A172 (cell line): ENCODE results near the gene TPCN2. TPM values are rescaled to one million over a fixed set of nuclear protein-coding genes. Genes with fewer than 3 reads are reported as not detected.

ENCODE experiments used
- DNase-seq: peaks from one replicate; pipeline ENCODE4 v3.0.0-alpha.2; 2015; ENCODE audit warnings: low spot score
- total RNA-seq: library from RNA; depleted of rRNA; stranded (reverse); fragments of >200 nt; shearing (Covaris generic); gene quantifications from 2 replicates; pipeline ENCODE4 v1.2.3, GENCODE V29; 2014

Gene TPCN2
- total RNA-seq, 1 experiment from 2014 or later, result 11.9 TPM

DNA sequence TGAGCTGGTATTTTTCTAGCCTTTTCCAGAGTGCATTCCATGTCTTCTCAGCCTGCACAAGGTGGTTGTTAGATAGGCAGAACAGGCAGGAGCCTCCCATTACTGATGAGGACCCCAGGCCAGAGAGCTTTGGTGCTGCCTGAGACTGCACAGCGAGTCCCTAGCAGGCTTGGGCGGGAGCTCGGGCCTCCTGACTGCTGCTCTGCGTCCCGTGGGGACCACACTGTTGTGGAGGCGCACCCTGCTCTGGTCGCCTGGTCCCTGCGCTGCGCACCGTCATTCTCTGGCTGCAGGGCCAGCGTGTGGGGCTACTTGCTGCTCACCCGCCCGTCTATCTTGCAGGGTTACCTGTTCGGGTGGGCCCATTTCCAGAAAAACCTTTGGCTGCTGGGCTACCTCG, 8.5 kb downstream of the TPCN2 start:
- DNase-seq, result no peak

DNA sequence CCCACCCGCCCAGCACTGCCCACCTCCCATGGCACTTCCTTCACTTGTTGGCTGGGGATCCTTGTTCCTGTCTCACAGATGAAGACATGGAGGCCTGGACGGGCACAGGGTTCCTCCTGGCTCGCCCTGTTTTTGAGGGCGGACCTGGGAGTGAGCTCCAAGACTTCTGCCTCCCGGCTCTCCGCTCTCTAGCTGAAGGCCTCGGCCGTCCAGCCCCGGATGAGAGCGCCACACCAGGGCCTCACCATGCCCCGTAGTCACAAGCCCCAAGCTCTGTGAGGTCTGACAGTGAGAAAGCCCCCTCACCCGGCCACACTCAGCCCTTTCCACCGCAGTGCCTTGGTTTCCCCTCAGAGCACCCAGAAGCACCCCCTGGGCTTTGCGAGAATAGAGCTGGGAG, 9.1 kb downstream of the TPCN2 start:
- DNase-seq, result no peak

DNA sequence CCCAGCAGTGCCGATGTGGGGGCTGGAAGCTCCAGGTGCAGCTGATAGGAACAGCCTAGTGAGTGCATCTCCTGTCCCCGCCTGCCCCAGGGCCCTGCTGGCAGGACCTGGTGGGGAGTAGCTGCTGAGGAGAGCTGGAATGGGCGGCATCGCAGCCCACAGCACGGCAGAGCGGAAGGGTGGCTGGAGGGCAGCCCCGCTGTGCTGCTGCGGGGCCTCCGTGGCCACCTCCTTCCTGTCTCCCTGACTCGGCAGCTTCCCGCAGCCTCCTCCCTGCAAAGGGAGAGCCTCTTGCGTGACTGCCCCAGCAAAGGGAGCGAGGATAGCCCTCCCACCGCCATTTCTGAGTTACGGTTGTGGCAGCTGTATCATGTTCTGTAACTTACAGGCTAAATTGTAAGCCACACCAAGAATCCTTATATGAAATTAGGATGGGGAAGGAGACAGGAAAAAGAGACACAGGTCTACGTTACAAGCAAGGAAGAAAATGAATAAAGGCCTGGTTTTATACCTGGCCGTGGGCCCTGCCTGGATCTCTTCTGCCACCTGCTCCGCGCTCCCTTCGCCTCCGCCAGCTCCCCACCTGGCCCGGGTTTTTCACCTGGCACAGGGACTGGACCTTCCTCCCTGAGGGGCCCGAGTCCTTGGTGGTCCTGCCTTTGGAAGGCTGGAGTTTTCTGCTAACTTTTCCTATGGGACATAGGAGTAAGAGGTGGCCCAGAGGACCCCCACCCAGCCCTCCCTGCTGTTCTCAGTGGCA, 10.0 kb downstream of the TPCN2 start:
- no peak for DNase-seq

DNA sequence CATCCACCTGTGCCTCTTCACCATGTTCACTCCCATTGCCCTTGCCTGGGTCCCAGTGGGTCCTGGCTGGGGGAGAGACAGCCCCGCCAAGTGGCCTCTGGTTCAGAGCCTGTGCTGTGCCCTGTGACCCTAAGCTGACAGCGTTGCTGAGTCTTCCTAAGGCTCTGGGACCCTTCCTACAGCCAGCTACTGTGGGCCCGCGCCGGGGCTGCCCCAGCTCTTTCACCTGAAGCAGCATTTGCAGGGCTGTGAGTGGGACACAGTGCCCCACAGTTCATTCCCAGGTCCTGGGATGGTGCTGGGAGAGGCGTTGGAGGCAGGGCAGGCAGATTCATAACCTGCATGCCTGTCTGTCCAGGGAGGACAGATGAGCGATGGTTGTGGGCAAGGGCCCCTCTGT, 10.7 kb downstream of the TPCN2 start:
- no peak for DNase-seq

DNA sequence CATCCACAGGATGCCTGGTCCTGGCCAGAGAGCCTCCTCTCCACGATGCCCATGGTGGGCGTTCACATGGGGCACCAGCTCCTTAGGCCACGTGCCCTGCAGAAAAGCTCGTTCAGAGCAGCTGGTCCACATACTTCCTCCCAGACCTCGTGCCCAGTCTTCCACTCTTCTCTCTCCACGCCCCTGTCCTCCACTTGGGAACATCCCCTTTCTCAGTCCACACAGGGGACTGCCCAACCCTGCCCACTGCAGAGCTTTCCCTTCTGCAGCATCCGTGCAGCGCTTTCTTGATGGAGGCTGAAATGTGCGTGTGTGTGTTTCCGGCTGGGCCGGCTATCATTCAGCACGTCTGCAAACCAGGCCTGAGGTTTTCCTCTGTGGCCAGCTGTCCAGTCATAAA, 11.3 kb downstream of the TPCN2 start:
- DNase-seq, result no peak

DNA sequence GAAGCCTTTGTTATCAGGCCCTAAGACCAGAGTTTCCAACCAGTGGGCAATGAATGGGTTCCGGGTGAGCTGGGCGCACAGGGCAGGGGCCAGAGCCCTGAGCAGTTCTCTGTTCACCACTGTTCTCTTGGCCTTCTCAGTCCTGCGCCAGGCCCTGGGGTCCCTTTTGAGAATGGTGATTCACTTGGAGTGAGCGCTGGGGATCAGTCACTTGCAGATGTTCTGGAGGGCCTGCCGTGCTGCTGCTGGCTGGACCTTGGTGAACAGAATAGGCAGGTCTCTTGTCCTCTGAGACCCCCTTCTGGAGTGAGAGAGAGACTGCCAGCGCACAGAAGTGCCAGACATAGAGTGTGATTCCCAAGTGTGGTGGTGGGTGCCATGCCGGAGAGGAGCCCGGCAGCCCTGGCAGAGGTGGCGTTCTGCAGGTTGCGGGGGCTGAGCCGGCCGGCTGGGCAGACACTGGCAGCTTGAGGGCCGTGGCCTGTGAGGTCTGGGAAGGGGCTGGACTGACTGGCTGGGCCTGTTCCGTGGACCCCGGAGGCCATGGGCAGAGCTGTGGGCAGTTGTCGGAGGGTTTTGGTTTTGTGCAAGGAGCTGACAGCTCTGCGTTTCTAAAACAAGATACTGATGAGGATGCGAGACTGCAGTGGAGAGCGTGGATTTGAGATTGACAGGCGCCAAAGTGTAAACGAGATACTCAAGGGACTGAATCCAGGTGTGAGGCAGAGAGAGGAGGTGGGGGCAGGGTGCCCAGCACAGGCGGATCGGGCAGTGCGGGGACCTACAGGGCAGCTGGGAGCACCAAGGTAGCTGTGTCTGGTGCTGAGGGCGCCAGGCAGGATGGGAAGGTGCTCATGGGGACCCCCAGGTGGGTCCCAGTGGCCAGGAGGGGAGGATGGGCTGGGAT, 12.3 kb downstream of the TPCN2 start:
- no peak for DNase-seq

DNA sequence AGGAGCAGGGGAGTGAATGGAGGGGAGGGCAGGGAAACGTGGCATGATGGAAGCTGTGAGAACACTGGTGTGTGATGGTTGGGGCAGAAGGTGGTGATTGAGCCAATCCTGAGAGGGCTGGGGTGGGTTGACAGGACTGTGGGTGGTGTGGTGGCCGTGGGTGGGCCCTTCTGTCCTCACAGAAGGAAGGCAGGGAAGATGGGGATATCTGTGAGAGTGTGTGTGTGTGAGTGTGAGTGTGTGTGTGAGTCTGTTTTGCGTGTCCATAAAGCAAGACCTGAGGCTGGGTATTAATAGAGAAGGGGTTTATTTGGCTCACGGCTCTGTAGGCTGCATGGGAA, 13.0 kb downstream of the TPCN2 start:
- DNase-seq, result no peak

DNA sequence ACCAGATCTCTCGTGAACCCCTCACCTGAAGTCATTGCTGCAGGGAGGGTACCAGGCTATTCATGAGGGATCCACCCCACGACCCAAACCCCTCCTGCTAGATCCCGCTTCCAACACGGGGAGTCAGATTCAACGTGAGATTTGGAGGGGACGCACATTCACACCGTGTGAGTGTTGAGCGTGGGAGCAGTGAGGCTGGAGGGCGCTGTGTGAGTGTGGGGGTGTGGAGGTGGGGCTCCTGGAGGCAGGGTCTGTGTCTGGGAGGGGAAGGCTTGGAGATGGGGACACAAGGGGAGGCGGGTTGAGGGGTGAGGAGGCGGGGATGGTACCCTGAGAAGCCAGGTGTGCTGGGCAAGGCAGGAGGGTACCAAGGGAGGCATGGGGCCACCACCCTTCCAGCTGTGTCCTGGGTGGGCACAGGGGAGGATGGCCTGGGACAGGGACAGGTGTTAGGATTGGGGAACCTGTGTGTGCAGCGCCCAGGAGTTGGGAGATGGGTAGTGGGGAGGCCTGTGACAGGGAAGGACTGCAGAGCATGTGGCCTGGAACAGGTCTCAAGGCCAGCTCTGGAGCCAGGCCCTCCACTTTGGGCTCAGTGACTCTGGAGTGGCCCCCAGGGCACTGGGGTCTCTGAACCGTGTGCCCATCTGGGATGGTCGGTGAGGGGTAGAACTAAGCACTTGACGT, 13.6 kb downstream of the TPCN2 start:
- no peak for DNase-seq

DNA sequence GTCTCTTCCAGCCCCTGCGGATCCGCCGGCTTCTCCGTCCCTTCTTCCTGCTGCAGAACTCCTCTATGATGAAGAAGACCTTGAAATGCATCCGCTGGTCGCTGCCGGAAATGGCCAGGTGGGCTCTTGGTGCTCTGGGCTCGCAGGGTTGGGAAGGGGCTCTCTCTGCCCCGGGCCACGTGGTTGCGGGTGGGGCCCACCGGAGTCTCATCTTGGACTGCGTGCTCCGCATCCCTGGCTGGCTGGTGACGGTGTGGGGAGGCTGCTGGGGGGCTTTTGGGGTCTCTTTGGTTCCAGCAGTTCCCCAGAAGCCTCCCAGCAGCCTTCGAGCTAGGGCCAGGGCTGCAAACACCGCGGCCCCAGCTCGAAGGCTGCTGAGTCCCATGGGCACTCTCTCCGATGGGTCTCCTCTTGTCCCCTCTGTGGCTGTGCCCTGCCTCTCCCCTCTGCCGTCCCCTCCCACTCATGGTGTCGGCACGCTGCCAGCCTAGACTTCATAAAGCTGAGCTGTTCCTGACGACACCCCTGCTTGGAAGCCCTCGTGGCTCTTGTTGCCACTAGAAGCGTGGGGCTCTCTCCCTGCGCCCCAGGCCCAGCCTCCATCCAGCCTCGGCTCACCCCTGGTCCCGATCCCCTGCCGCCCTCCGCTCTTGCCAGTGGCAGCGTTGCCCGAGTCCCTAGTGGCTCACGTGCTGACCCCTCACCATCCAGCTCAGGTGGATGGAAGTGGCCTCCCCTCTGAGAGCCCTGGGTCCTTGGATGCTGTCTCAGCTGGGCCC, 14.3 kb downstream of the TPCN2 start:
- DNase-seq, result no peak

DNA sequence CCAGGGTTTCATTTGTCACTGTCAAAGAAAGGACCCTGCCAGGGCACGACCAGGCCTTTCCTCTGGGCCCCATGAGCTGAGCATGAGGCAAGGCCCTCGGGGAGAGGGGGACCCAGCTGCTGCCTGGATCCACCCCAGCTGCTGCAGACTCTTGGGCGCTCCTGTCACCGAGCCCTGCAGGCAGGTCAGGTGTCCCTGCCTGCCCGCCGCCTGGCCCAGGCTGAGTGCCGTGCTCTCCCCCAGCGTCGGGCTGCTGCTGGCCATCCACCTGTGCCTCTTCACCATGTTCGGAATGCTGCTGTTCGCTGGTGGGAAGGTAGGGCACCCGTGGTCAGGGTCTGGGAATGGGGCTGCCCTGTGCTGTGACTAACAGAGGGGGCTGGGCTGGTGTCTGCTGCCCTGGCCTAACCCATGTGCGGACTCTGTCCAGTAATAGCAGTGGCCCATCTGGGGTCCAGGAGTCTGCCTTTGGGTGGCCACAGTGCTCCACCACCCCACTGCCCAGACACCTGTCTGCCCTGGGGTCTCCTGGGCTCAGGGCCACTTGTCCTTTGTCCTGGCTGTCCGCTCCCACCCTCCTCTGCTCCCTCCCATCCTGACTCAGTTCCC, 15.0 kb downstream of the TPCN2 start:
- DNase-seq, result no peak

DNA sequence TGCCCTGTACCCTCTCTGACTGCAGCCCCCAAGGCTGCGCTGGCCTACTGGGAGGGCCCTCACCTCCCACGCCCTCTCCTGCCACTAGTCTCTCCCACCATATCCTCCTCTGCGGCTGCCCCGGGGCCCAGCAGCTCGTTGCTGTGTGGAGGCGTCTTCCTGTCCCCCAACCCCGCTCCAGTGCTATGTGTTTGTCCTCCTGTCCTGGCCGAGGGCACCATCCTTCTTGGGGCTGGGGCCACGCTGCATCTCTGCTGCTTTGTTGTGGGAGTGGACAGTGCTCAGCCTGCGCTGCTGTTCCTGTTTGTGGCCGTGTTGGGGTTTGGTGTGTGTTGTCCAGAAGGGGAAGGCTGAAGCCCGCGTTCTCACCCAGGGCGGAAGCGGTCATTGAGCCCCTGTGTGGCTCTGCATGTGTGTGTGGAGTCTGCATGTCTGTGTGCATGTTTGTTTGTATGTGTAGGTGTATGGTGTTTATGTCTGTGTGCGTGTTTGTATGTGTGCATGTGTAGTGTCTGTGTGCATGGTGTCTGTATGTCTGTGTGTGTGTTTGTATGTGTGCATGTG, 15.7 kb downstream of the TPCN2 start:
- DNase-seq, result no peak

DNA sequence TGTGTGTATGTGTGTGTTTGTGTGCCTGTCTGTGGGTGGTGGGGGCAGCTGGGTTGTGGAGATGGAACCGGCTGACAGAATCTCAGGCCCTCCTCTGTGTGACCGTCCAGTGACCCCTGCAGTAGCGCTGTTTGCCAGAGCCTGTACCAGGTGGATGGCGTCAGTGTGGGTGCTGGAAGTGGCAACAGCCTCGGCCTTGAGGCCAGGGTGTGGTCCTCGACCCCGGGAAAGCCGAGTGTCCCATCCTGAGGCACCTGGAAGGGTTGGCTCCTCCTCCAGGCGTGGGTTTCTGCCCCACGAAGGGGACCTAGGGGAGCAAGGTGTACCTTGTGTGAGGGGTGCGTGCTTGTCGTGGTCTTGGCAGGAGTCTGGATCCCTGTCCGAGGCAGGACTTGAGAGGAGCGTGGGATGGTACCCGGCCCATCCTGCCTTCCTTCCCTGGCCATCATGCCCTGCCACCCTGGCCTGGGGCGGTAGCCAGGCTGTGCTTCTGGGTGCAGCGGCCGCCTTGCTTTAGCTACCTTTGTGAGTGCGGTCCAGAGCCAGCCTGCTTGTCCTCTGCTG, 16.5 kb downstream of the TPCN2 start:
- no peak for DNase-seq

DNA sequence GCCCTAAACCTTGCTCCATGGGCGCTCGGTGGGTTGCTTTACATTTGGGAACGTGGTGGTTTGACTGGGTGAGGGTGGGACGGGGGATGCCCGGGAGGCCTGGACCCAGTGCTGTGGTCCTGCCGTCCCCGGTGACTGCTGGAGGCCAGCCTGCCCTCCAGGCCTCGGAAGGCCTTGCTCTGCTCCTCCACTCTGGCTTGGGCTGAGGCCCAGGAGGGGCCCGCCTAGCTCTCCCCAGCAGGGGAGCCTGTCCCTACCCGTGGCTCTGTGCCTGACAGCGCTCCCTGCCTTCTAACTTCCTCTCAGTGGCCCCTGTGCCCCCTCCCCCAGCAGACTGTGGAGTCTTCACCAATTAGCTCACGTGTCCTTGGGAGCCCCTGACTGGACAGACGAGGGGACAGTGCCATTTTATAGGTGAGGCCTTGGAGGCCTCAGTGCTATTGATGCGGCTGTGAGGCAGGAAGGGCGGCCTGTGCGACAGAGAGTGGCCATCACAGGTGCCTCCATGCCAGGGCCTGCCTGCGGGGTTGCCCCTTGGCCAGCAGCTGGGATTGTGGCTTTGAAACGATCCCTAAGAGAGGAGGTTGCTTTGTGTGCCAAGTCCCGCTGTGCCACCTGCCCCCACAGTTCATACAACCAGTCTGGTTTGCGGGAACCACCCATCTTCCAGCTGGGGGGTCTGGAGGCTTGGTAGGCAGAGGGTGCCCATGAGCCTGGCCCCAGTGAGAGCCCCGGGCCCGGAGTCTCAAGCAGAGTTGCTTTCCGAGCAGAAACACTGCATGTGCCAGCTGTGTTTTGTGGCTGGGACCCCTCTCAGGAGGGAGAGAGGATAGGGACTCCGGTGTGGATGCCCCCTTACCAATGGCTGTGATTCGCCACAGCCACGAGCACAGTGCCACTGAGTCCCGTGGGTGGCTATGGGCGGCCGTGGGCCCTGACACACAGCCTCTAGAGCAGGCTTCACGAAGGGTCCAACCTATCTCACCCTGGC, 17.7 kb downstream of the TPCN2 start:
- no peak for DNase-seq

DNA sequence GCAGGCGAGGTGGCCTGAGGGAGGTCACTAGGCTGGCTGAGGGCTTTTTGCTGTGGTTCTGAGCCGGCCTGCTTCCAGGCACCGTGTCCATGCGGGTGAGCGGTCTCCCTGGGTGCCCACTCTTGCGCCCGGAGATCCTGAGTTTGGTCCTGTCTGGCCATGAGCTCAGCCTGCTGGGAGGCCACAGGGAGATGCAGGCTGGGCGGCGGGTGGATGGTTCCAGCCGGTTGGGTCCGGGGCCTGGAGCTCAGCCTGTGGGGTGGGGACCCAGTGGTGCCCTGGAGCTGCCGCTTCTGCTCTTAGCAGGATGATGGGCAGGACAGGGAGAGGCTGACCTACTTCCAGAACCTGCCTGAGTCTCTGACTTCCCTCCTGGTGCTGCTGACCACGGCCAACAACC, 18.5 kb downstream of the TPCN2 start:
- no peak for DNase-seq

DNA sequence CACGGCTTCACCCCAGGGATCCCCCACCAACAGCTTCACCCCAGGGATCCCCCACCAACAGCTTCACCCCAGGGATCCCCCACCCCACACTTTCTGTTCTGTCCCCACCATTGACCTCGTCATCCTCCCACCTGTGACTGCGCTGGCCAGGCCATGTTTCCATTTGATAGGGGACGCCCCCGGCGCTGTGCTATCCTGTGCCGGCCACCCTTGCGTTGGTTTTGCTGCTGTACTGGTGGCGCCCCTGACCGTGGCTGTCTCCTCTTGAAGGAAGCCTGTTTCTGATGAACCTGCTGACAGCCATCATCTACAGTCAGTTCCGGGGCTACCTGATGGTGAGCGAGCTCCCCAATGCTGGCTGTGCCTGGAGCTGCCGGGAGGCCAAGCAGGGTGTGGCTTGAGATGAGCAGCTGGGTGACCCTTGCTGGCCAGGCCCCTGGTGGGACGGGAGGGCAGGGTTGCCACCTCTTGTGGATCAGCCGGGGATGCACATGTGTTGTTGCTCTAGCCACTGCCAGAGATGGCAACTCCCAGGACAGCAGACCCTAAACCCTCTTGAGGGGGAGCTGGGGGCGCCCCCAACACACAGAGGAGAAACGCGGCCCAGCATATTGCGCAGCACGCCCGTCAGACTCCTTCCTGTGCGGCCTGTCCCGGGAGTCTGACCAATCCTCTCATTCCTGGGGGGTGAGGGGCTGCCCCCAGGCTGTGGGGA, 22.5 kb downstream of the TPCN2 start:
- no peak for DNase-seq

DNA sequence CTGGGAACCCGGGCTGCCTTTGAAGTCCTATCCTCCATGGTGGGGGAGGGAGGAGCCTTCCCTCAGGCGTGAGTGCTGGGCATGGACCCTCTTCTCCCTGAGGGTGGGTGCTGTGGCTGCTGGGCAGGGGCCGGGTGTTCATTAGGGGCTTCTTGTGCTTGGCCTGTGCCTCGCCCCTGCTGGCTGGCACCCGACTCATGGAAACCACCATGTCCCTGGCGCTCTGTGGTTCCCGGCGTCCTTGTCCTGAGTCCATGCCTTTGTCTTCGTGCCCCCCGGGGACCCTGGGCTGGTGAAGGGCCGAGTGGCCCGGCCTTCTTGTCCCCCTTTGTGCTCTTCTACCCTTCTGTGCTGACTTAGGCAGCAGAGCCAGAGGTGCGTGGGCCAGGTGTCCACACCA, 23.2 kb downstream of the TPCN2 start:
- DNase-seq, result no peak

DNA sequence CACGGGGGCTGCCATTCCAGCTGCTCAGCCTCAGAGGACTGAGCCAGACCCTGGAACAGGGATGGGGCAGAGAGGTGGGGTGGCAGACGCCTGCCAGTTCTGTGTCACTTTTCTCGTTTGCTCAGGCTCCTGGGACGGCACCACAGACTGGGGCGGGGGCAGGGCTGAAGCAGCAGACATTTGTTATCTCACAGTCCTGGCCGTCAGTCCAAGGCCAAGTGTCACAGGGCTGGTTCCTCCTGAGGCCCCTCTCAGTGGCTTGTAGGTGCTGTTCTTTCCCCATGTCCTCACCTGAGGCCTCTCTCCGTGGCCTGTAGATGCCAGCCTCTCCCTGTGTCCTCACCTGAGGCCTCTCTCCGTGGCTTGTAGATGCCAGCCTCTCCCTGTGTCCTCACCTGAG, 24.7 kb downstream of the TPCN2 start:
- DNase-seq, result no peak

DNA sequence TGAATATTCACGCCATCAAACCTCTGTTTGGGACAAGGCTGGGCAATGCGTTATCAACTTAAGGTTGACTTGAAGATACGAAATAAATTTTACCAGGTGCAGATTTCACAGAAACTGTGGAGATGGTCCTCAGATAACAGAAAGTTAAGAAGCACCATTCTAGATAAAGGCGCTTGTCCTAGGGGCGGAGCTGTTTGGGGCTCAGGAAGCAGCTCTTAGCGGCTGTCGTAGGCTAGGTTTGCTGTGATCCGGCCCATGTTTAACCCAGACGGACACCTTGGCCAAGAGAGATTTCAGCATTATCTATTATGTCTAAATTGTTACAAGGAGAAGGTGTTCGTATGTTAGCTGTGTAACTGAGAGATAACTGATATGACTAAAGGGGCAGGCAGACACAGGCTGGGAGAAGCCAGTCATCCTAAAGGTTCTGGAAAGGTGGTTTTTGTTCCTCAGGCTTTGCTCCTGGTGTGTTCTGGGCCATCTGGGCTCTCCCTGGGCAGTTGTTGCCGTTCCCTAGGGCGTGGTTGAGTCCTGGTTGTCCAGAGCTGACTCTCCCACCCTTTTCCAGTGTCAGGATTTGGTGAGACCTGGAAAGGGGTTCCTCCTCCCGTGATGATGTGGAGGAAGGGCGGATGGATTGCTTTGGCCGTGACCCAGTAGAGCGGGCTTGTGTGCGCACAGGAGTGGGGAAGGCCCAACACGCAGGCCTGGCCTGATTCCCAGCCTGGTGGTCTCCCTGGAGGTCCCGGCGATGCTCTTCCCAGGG, 25.8 kb downstream of the TPCN2 start:
- DNase-seq, result no peak
